ENCODE data around the gene ZNF385D. TPM values are rescaled to one million over a fixed set of nuclear protein-coding genes. Genes with fewer than 3 reads are reported as not detected.

Gene ZNF385D
- polyA plus RNA-seq, 1 donor (not counting 4 experiments of a cell fraction or from before 2014, with no cell fraction given) = 0.46 TPM

DNA sequence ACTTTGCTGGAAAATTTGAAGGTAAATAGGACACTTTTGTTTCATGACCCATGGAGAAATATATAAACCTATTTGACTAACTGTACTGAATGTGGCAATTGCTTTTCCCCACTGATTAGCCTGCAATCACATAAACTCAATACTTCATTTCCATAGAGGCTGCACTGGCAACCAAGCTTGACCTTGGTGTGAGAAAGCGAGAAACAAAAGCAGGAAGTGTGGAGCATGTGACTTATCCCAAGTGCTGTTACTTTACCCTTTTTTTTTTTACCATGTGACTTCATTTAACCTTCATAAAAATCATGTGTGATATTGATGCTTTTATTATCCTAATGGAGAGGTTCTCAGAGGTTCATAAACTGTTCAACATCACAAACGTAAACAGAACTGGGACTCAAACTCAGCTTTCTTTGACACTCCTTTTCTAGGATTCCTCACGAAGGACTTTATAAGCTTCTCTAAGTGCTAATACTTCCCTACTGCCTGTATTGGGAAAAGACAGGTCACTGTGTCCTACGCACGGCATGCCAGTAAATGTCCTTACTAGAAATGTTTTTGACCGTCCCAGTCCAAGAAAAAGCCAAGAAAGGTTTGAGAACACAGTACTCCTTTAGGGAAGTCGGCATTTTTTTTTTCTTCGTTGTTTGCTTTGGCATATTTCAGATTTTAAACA lies 34.9 kb upstream of the ZNF385D start:
- no peaks in the 10 kb centered on the region for H3K36me3 ChIP-seq (ENCODE audit: control insufficient read depth in 2 of 2, extremely low read depth in 1 of 2, insufficient read depth in 2 of 2, low read length in 2 of 2)
- no peaks in the 10 kb centered on the region for H3K79me2 ChIP-seq (ENCODE audit: control insufficient read depth, insufficient read depth, low read length)
- dilution Hi-C loops (cut with MboI; ENCODE audit: extremely low pct_ligation_motif_present, low sequenced_read_pairs) = no loop called here
- no peaks in the 10 kb centered on the region for H3K4me1 ChIP-seq (ENCODE audit: control insufficient read depth, extremely low read depth, insufficient read depth, low read length)
- H2AFZ ChIP-seq (ENCODE audit: control insufficient read depth, low read length) = no peak overlapping the region
- H3K9me1 ChIP-seq (ENCODE audit: control insufficient read depth, extremely low read depth, insufficient read depth, low read length) = no peaks in the 10 kb centered on the region
- H3K4me3 ChIP-seq (ENCODE audit: control insufficient read depth in 2 of 3, extremely low read depth in 1 of 3, insufficient read depth in 2 of 3, low read depth in 1 of 3, low read length in 3 of 3) = no peak overlapping the region
- H3K27ac ChIP-seq (ENCODE audit: control insufficient read depth, insufficient read depth, low read length) = no peak overlapping the region
- FAIRE-seq (no peak), DNase-seq (ENCODE audit: low read depth, low spot score) (no peak)
- no peaks in the 10 kb centered on the region for H3K9me3 ChIP-seq (ENCODE audit: control insufficient read depth, low read depth, low read length)
- H3K4me2 ChIP-seq (ENCODE audit: control insufficient read depth, extremely low read depth, insufficient read depth, low read depth, low read length) = no peak overlapping the region
- no peak overlapping the region for H3K9ac ChIP-seq (ENCODE audit: control insufficient read depth, extremely low read depth, insufficient read depth, low read length)
- H4K20me1 ChIP-seq (ENCODE audit: control insufficient read depth, extremely low read depth, insufficient read depth, low read length) = no peaks in the 10 kb centered on the region
- no peaks in the 10 kb centered on the region for H3K27me3 ChIP-seq (ENCODE audit: control insufficient read depth, extremely low read depth, insufficient read depth, low read length)
- TF ChIP-seq EZH2 (IDR thresholded peaks at IDR 0.05; ENCODE audit: low read length) = no peak
- TF ChIP-seq, protein P1, sequence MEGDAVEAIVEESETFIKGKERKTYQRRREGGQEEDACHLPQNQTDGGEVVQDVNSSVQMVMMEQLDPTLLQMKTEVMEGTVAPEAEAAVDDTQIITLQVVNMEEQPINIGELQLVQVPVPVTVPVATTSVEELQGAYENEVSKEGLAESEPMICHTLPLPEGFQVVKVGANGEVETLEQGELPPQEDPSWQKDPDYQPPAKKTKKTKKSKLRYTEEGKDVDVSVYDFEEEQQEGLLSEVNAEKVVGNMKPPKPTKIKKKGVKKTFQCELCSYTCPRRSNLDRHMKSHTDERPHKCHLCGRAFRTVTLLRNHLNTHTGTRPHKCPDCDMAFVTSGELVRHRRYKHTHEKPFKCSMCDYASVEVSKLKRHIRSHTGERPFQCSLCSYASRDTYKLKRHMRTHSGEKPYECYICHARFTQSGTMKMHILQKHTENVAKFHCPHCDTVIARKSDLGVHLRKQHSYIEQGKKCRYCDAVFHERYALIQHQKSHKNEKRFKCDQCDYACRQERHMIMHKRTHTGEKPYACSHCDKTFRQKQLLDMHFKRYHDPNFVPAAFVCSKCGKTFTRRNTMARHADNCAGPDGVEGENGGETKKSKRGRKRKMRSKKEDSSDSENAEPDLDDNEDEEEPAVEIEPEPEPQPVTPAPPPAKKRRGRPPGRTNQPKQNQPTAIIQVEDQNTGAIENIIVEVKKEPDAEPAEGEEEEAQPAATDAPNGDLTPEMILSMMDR (optimal IDR thresholded peaks at IDR 0.05 in 1 of 3, IDR thresholded peaks at IDR 0.05 in 1 of 3, conservative IDR thresholded peaks at IDR 0.05 in 1 of 3; ENCODE audit: extremely low read depth in 1 of 3, insufficient read depth in 2 of 3, low read length in 3 of 3) = no peak

DNA sequence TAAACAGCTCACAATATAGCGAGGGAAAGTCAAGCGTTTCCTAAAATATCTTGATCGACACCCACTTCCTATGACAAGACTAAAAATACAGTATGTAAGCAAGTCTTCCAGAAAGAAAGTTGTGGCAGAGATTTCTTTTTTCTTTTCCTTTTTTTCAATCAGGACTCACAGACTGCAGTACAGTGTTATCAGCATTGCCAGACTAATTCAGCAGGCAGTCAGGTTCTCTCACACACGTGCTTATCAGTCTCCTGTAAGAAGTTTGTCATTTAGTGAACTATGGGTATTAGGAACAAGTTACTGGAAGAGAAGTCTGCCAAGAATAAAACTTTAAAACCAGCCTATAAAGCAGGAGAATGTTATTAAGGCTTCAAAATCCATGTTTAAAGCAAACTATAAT lies 32.8 kb upstream of the ZNF385D start:
- H3K4me3 ChIP-seq (ENCODE audit: control insufficient read depth in 2 of 3, extremely low read depth in 1 of 3, insufficient read depth in 2 of 3, low read depth in 1 of 3, low read length in 3 of 3) = no peak overlapping the region
- FAIRE-seq = no peak
- H3K36me3 ChIP-seq (ENCODE audit: control insufficient read depth in 2 of 2, extremely low read depth in 1 of 2, insufficient read depth in 2 of 2, low read length in 2 of 2) = no peaks in the 10 kb centered on the region
- H2AFZ ChIP-seq (ENCODE audit: control insufficient read depth, low read length) = no peak overlapping the region
- no peak for DNase-seq (ENCODE audit: low read depth, low spot score)
- H3K4me1 ChIP-seq (ENCODE audit: control insufficient read depth, extremely low read depth, insufficient read depth, low read length) = no peaks in the 10 kb centered on the region
- H4K20me1 ChIP-seq (ENCODE audit: control insufficient read depth, extremely low read depth, insufficient read depth, low read length) = no peaks in the 10 kb centered on the region
- H3K9me3 ChIP-seq (ENCODE audit: control insufficient read depth, low read depth, low read length) = no peaks in the 10 kb centered on the region
- H3K79me2 ChIP-seq (ENCODE audit: control insufficient read depth, insufficient read depth, low read length) = no peaks in the 10 kb centered on the region
- no peak overlapping the region for H3K9ac ChIP-seq (ENCODE audit: control insufficient read depth, extremely low read depth, insufficient read depth, low read length)
- dilution Hi-C loops (cut with MboI; ENCODE audit: extremely low pct_ligation_motif_present, low sequenced_read_pairs) = no loop called here
- H3K4me2 ChIP-seq (ENCODE audit: control insufficient read depth, extremely low read depth, insufficient read depth, low read depth, low read length) = no peak overlapping the region
- no peak overlapping the region for H3K27ac ChIP-seq (ENCODE audit: control insufficient read depth, insufficient read depth, low read length)
- TF ChIP-seq, protein P1 (optimal IDR thresholded peaks at IDR 0.05 in 1 of 3, IDR thresholded peaks at IDR 0.05 in 1 of 3, conservative IDR thresholded peaks at IDR 0.05 in 1 of 3; ENCODE audit: extremely low read depth in 1 of 3, insufficient read depth in 2 of 3, low read length in 3 of 3) = no peak
- no peak for TF ChIP-seq EZH2 (IDR thresholded peaks at IDR 0.05; ENCODE audit: low read length)
- H3K9me1 ChIP-seq (ENCODE audit: control insufficient read depth, extremely low read depth, insufficient read depth, low read length) = no peaks in the 10 kb centered on the region
- H3K27me3 ChIP-seq (ENCODE audit: control insufficient read depth, extremely low read depth, insufficient read depth, low read length) = no peaks in the 10 kb centered on the region

Data from keratinocyte (primary cell).